Measurements from ENCODE around the gene GATA5.

Gene GATA5, protein sequence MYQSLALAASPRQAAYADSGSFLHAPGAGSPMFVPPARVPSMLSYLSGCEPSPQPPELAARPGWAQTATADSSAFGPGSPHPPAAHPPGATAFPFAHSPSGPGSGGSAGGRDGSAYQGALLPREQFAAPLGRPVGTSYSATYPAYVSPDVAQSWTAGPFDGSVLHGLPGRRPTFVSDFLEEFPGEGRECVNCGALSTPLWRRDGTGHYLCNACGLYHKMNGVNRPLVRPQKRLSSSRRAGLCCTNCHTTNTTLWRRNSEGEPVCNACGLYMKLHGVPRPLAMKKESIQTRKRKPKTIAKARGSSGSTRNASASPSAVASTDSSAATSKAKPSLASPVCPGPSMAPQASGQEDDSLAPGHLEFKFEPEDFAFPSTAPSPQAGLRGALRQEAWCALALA

DNA sequence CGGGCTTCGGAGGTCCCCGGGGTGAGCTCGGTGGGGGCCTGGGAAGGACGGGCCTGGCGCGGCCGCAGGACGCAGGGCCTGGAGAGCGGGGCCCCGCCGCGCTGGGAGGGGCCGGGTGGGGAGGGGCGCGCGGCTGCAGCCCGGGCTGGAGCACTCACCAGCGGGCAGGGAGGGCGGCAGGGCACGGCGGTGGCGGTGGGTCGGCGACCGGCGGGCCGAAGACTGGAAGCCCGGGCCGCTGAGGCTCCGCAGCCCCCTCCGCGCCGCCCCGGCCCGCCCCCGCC, at the start of gene GATA5:
GATA5 (minus strand) TSS at position 224 of the 284 bp plus-strand sequence. CDS start 474 bp downstream, outside the sequence.
- DNase-seq: no peak

DNA sequence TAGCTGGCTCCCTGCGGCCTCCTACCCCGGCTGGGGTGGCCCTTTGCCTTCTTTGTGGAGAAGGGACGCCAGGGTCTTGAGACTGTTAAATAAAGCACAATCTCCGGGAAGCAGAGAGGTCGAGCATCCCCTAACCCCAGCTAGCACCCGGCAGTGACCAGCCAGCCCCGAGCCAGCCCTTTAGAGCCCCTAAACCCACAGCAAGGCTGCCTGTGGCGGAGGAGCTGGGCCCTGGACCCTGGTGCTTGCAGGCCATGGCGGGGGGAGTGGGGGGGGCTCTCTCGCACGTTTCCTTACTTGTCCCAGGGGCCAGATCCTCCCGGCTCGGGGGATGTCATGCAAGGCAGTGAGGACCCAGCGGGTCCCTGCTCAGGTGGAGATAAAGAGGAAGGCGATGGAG, 49.2 kb upstream of the GATA5 start:
- DNase-seq: no peak

DNA sequence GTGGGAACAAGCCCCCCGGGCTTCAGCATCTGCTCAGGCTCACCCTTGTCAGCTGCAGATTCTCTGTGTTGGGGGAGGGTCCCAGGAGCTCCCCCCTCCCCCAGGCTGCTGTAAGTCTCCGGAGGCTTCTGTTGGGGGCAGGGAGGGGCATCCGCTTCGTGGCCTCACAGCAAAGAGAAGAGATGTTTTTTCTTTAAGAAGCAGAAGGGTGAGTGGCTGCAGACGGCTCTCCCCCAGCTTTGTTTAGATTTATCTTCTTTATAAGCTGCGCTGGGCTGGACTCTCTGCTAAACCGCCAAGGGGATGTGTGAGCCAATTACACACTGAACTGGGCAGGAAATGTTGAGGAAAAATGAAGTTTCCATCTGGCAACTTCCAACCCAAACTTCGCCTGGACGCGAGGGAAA, 48.7 kb upstream of the GATA5 start:
- DNase-seq: no peak

DNA sequence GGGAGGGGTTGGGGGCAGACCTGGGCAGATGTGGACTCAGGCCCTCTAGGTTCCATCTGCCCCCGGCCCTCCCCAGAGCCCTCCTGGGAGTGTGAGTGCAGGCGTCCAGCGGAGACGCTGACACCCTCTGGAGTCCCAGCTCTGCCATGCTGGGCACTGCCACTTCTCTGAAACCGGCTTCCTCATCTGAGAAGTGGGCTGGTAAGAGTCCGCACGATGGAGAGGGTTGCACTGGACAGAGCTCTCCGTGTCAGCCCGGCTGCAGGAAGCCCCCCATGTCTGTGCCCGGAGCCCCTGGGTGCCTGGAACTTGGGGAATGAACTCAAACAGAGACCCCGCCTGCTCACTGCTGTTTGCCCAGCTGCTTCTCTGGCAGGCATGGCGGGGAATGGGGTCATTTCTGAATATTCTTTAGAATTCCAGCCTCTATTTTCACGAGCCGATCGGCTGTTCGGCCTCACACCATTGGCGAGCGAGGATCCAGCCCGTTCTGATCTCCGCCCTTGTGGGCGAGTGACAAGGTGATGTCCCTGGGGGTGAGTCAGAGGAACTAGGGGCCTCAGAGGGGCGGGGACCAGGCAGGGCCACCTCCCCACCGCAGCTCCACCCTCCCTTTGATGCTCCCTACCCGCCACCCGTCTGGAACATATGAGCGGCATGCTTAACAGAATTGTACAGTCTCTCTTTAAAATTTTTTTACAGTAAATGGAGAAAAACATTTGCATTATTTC, 47.8 kb upstream of the GATA5 start:
- peak; percentile 85 for DNase-seq

DNA sequence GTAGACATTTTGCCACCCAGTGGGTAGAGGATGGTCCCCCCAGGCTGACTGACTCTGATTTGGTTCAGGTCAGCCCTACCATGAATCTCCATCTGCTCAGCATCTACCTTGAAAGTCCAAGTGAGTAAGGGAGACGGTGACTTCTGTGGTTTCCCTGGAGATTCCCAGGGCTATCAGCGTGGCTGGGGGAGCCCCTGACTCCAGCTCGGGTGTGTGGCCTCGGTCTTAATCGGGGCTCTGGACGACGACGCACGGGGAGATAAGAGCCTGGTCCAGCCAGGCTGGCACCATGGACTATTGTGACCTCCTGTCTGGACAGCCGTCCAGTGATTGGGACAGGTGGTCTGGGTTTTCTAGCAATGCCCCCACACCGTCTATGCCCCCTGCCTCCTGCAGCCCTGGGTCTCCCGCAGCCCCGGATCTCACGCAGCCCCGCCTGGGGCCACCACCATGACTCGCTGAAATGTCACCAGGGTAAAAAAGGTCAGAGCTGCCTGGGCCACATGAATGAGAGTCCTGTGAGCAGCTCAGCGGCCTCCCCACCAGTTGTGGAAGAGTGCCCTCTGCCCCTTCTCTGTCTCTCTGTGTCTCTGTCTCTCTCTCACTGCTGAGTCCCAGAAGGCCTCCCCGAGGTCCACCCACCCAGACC, 47.1 kb upstream of the GATA5 start:
- DNase-seq: peak; percentile 43

DNA sequence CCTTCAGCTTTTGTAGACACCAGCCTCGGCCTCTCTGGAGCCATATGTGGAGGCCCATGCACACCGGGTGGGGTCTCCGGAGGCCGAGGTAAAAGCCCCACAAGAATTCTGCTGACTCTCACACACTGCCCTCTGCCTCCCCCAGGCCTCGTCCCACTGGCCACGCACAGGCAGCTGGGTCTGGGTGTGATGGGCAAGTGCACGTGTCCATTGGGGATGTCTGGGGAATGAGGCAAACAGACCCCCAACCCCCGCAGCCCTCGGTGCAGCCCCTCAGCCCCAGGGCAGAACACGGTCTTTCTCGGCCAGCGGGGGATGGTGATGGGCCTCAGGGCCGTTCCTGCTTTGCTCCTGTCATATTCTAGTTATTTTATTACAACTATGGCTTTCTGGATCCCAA, 44.0 kb upstream of the GATA5 start:
- no peak for DNase-seq

DNA sequence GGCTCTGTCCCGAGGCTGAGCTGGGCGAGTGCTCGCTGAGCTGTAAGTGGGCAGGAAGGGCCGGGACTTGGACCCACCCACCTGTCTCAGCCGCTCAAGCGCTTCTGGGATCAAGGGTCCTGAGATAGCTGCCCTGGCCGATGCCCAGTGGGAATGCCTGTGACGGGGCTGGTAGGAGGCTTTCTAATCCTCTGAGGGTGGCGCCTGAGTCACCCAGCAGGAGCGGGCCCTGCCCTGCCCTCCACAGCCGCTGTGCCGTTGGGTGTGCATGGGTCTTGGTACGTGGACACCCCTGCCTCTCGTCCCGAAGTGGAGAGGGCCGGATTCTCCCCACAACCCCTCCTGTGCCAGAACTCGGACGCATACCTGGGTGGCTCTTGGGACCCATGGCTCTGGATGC, 43.1 kb upstream of the GATA5 start:
- no peak for DNase-seq

DNA sequence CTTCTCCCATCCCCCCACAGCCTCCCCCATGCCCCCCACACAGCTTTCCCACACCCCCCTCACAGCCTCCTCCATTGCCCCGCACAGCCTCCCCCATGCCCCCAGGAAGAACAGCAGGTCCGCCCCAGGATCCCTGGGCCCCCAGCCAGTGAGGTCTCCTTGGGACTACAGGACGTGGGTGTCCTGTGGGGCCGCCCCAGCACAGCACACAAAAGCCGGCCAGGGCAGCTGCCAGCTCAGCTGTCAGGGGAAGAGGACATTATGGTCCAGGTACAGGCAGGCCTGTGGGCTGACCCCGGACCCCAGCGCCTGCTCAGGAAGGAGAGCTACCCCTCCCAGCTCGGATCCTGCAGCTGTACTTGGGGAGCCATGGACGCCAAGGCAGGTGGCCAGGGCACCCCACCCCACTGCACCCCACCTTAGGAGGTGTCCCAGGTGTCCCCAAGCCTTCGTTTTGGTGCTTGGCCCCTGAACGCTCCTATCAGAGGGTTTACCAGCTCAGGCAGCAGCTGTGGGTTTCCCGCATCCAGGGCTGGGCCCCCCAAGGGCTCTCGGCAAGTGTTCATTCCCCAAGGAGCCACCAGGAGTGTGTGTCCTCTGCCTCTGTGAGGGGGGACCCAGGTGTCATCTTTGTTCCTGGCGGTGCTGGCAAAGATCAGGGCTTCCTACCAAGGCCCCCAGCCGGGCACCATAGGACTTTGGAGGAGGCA, 42.3 kb upstream of the GATA5 start:
- no peak for DNase-seq

DNA sequence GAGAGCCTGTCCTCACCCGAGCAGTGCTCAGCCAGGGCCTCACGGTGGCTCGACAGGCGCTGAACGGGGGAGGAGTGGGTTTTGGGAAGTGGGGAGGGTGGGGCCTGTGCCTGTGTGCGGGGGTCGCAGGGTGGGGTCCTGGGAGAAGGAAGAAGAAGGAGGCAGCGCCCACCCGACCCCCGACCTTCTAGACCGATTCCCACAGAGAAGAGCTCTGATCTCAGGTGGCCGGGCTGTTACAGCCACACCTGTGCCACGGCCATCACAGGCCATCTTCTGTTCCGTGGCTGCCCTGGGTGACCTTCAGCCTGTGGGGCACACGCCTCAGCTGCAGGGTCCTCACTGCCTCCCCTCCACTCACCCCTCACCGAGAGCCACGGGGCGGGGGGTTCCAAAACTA, 41.4 kb upstream of the GATA5 start:
- no peak for DNase-seq

DNA sequence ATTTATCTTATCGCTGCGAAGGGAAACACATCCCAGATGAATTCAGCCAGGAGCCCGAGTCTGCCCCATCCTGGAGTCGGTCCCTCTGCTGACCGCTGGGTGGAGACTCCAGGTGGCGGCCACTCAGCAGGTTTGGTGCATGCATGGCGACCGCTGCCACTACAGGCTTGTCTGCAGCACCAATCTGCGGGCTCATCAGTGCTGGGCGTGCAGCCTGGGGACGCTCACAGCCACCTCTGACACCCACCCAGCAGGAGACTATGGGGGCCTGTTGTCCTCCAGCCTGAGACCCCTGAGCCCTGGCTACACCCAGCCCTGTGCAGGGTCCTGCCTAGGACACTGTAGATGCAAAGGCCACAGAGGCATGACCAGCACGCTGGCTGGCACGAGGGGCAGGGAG, 40.5 kb upstream of the GATA5 start:
- no peak for DNase-seq

DNA sequence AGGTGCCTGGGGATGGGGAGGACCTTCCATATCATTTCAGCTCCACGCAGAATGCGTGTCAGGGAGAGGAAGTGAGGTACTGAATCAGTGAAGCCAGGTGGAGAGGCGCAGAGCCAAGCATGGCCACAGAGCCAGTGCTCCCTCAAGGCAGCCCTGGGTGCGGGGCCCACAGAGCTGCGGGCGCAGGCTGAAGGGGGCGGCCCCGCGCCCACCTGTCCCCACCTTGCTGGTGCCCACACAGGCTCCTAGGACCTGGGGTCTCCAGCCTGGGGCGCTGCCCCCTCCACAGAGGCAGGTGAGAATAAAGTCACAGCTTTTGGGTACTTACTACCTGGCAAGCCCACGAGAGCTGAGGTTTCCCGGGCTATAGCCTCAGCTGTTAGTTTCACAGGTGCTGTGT, 40.0 kb upstream of the GATA5 start:
- no peak for DNase-seq

DNA sequence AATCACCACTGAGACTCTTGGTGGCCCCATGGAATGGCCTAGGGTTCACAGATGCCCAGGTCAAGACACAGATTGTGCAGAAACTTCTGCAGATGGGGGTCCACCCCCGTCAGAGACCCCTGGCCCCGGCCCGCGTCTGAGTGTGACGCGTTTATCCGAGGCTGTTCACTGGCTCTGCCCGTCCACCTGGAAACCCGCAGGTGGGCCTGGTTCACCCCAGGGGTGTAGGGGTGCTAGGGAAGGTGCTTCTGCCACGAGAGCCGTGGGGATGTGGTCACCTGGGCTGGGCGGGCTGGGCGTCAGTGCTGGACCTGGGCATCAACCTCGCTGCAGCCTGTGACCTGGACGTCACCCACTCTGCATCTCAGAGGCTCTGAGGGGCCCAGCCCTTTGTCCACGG, 39.5 kb upstream of the GATA5 start:
- DNase-seq: no peak

DNA sequence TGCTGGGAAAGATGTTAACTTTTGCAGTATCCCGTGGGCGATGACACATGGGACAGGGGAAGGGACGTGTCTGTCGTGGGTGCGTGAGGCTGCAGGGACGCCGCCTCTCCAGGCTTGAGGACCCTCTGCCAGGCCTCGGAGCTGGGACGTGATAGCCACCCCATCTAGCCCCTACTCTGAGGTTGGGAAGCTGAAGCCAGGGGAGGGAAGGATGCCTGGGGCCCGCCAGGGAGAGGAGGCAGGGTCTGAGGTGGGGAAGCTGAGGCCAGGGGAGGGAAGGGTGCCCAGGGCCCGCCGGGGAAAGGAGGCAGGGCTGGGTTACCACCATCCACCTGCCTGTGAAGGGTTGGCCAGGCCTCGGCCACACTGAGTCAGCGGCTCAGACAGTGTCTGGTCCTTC, 38.2 kb upstream of the GATA5 start:
- DNase-seq: no peak

DNA sequence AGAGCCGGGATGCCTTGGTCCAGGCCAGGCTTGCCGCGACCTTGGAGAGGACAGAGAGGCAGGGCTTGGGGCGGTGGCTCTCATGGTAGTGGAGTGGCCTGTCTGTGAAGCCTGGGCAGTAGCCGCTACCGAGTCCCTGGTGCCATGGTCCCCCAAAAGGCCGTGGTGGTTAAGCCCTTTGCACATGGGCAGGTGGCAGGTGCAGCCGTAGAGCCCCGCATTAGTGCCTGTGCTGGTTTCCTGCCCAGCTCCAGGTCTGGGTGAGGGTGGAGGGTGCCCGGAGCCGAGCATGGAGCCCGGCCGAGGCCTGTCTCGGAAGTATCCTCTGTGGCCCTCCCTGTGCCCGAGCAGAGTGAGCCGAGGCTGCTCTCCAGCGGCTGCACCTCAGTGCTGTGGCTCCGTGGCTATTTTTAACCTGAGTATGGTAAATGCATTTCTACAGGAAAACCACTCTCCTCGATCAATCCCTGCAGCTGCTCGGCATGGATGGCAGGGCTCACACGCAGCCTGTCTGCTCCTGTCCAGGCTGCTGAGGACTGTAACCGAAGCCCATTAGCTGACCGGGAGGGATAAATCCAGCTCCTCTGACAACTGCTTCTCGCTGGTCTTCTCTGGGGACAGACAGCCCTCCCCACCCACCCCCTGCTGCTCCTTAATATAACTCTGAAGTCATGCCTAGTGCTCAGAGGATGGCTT, 36.3 kb upstream of the GATA5 start:
- no peak for DNase-seq

DNA sequence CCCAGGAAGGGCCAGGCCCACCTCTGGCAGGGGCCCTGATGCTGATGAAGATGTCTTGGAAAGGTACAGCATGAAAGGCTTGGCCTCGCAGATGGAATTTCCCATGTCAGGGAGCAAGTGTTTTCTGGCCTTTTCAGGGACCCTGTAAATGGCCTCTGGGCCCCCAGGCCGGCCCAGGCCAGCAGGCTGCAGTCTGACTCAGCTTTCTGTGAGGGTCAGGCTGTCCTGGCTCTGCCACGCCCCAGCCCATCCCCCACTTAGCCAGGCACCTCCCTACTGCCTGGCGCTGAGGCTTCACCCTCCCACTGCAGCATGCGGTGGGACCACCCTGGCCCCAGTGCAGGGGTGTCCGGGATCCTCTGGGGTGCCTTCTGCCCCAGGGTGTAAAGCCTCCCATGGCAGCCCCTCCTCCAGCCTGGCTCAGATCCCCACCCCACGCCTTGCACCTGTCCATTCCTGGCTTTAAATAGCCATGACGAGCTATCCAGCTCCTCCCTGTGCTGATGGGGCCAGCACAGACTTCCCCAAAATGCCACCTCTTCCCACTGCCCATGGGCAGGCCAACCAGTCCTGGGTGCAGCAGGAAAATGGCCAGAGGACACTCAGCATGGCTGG, 35.6 kb upstream of the GATA5 start:
- no peak for DNase-seq

DNA sequence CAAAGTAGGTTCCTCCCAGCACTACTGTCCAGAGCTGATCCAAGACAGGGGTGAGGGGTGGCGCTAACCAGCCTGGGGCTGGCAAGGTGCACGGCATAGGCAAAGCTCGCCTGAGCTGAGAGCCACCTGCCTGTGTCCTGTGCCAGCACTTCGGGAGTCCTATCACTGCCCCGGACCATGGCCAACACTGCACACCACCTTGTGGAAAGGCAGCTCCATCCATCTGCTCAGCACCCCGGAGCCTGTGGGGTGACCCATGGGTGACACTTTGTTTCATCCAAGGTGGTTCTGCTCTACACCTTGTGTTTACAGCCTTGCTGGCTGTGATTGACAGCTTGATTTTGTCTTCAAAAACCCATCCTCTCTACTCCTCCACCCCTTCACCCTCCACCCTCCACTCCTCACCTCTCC, 32.9 kb upstream of the GATA5 start:
- DNase-seq: no peak

DNA sequence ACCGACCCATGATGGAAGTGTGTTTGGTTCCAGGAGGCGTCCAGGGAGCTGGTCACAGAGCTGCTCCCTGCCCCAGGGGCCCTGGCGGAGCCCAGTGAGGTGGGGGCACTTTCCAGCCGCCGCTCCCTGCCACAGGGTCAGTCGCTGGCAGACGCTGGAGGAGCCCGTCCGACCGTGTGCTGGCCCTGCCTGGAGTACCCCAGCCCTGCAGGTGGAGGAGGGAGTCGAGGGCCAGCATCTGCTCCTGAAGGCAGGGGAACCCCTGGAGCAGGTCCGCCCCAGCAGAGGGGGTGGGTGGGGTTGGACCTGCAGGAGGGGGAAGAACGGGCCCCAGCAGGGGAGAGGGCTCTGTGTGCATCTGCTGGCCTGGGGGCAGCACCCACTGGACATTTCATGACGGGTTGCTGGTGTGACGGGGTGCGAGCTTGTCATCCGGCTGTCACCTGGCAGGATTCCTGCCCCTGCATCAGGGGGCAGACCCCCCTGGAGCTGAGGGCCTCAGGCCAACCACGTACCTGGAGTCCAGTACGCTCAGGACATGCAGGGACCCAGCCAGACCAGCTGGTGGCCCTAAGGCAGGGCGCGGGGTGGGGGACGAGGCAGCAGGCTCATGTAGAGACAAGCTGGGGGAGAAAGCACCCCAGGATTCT, 32.3 kb upstream of the GATA5 start:
- DNase-seq: no peak

DNA sequence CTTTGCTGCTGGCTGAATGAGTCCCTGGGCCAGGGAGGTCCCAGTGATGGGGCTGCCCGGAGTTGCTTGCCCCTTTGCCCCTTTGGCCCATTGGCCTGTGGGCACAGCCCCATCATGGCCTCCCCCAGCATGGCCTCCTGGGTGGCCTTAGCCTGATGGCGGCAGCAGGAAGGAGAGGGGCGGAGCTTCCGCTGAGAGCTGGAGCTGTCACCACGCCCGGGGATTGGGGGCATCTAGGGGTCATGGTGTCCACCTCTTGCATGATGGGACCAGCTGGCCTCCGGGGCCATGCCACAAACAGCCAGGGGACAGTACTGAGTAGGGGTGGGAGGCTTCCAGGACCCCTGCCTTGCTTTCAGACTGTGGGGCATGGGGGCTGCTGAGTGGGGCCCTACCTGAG, 31.5 kb upstream of the GATA5 start:
- no peak for DNase-seq

DNA sequence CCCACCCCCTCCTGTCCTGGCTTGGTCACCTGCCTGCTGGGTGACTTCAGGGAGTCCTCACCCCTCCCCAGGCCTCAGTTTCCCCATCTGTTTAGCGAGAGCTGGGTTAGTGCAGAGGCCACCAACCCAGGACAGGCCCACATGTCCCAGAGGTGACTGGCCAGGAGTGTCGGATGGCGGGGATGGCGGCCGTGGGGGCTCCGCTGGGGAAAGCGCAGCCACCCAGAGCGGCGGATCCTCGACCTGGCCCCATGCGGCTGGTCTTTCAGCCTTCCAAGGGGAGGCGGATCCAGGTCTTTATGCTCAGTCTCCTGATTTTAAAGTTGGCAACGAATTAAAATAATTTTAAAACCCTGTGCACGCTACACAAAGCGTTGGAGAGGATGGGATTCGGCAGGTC, 31.0 kb upstream of the GATA5 start:
- DNase-seq: no peak

DNA sequence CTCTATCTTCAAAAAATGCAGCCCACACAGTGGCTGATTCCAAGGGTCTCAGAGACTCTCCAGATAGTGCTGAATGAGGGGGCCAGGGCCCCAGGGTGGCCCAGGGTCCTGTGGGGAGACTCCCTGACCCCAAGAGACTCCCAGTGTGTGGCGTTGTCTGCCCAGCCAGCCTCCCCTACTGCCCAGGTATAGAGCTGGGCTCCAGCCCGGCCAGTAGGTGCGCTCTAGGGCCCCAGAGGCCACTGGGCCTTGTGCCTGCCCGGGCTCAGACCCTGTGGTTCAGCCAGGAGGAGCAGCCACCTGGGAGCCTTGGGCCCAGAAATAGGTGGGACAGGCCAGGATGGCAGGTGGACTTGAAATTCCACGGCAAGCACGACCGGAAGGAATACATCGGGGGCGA, 30.3 kb upstream of the GATA5 start:
- DNase-seq: no peak

DNA sequence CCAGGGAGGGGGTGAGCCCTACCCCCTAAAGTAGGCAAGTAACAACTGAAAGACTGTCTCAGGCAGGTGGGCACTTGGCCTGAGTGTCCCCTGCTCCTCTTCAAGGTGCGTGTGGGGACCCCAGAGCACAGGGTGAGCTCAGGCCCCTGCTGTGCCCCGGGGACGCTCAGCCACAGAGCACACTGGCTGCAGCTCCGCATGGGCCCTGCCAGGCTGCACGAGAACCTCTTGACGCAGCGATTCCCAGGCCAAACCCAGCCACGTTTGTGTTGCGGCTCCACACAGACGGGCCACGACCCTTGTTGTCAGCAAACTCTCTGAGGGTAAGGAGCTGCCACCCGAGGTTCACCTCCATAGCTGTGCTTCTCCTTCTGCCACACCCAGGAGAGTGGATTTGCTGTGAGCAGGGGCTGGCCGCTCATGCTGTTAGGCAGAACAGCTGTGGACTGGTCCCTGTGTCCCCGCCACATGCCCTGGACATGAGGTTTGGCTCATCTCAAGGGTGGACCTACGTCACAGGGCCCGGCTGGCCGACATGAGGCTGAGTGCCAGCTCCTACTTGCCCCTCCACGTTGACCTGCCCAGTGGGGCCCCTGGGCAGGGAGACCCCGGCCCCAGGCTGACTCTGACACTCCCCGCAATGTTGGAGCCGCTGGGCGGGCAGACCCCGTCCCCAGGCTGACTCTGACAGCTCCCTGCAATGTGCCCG, 29.7 kb upstream of the GATA5 start:
- DNase-seq: no peak

All from stimulated activated CD8-positive, alpha-beta memory T cell treated with anti-CD3 and anti-CD28 coated beads, Interleukin-4, amount 100 ng/mL, for 48 hours (primary cell).